Measurements from ENCODE around the gene GRK2.
"Not testable (repeated sequence)": the region's sequence is repeated elsewhere in the genome, so short reads cannot be mapped to it uniquely, and the experiment has no call there.

Gene GRK2

DNA sequence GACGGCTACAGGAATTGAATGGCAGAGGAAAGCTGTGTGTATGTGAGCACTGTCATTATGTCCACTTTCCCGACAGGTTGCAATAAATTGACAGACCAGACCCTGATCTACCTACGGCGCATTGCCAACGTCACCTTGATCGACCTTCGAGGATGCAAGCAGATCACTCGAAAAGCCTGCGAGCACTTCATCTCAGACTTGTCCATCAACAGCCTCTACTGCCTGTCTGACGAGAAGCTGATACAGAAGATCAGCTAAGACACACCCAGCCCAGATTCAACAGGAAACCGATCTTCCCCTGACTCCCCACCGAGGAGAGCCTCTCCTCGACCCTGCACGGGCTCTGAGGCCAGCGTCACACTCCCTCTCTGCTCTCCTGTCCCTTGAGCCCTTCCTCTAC, 11.5 kb upstream of the GRK2 start:
- in situ Hi-C loops (cut with MboI; ENCODE audit: low sequenced_read_pairs, unreplicated experiment), result no loop called here
- TF ChIP-seq, protein P1, sequence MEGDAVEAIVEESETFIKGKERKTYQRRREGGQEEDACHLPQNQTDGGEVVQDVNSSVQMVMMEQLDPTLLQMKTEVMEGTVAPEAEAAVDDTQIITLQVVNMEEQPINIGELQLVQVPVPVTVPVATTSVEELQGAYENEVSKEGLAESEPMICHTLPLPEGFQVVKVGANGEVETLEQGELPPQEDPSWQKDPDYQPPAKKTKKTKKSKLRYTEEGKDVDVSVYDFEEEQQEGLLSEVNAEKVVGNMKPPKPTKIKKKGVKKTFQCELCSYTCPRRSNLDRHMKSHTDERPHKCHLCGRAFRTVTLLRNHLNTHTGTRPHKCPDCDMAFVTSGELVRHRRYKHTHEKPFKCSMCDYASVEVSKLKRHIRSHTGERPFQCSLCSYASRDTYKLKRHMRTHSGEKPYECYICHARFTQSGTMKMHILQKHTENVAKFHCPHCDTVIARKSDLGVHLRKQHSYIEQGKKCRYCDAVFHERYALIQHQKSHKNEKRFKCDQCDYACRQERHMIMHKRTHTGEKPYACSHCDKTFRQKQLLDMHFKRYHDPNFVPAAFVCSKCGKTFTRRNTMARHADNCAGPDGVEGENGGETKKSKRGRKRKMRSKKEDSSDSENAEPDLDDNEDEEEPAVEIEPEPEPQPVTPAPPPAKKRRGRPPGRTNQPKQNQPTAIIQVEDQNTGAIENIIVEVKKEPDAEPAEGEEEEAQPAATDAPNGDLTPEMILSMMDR (IDR thresholded peaks at IDR 0.05; ENCODE audit: borderline replicate concordance, control extremely low read depth, extremely low read depth, insufficient read depth, missing control alignments), result no peak
- no peak for DNase-seq (ENCODE audit: low spot score)

DNA sequence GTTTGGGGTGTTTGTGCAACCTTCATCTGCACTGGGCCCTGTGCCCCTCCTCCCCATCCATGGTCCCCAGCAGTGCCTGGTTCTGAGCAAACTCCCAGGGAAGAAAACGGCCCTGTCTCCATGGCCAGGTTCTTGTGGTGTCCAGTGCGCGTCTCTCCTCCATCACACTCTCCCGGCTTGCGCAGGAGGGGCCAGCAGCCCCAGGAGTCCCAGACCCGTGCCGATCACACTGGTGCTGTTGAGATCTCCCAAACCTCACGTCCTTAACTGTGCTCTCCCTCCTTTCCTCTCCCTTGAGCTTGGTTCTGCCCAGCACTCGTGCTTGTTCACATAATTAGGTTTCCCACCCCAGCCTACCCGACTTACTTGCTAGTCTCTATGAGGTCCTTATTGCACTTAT, 10.9 kb upstream of the GRK2 start:
- TF ChIP-seq, protein P1 (IDR thresholded peaks at IDR 0.05; ENCODE audit: borderline replicate concordance, control extremely low read depth, extremely low read depth, insufficient read depth, missing control alignments), result no peak
- DNase-seq (ENCODE audit: low spot score), result no peak
- in situ Hi-C loops (cut with MboI; ENCODE audit: low sequenced_read_pairs, unreplicated experiment), result no loop called here

DNA sequence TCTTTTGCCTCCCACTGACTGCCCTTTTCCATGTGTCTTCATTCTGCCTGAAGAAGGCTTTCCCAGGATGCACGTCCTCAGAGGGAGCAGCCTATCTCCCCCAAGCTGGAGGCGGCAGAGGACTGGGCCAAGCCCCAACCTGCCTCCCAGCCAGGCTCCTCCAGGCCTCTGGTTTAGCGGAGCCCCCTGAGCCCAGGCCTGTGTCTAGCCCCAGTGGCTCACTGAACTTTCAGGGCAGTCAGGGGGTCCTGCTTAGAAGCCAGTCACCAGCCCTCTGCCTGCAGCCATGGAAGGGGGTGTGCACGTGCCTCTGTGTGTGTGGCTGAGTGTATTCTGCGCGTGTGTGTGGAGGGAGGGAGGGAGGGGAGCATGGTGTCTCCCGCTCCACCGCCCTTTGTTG, 10.4 kb upstream of the GRK2 start:
- no peak for DNase-seq (ENCODE audit: low spot score)
- TF ChIP-seq, protein P1 (IDR thresholded peaks at IDR 0.05; ENCODE audit: borderline replicate concordance, control extremely low read depth, extremely low read depth, insufficient read depth, missing control alignments), result no peak
- in situ Hi-C loops (cut with MboI; ENCODE audit: low sequenced_read_pairs, unreplicated experiment), result no loop called here

DNA sequence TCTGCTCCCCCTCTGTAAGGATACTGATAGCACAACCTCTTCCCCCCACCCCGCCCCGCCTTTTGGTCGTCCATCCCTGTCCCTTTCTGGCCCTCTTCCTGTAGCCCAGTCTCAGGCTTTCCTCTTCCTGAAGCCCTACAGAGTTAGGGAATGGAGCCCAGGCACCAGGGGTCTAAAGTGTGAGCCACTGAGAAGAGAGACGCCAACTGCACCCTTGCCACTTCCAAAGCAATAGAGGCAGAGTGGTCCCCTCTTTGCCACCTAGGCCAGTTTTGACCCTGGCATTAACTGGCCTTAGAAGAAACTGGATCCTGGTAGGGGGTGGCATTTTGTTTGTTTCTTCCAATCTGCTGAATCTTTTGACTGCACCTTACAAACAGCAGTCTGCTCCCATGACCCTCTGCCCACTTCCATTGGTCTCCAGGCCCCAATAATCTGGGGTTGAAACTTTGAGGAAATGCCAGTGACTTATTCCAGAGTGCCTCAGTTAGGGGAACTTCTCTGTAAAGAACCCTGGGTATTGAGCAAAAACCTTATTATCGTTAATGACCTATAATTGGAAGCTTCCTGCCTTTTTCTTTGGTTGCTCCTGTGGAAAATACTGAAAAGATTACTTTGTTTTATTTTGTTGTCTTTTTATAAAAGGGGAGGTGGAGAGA, 9.7 kb upstream of the GRK2 start:
- in situ Hi-C loops (cut with MboI; ENCODE audit: low sequenced_read_pairs, unreplicated experiment), result no loop called here
- DNase-seq (ENCODE audit: low spot score), result no peak
- TF ChIP-seq, protein P1 (IDR thresholded peaks at IDR 0.05; ENCODE audit: borderline replicate concordance, control extremely low read depth, extremely low read depth, insufficient read depth, missing control alignments), result no peak

DNA sequence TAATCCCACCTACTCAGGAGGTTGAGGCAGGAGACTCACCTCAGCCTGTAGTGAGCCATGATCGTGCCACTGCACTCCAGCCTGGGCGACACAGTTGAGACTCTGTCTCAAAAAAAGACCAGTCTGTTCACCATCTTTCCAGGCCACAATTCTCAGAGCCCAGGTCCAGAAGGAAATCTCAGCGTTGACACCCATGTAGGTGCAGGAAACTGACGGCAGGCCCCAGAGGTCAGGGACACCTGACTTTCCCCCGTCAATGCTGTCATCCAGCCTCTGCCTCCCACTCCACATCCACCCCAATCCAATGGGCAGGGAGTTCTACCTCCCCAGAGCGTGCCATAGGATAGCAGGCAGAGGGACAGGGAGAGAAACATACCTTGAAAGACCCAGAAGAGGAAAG, 5.9 kb upstream of the GRK2 start:
- in situ Hi-C loops (cut with MboI; ENCODE audit: low sequenced_read_pairs, unreplicated experiment), result loop anchor here (5.0 to 10.0 kb wide), 2 partner anchors 52 to 124 kb away; no protein-coding TSS in a partner anchor

DNA sequence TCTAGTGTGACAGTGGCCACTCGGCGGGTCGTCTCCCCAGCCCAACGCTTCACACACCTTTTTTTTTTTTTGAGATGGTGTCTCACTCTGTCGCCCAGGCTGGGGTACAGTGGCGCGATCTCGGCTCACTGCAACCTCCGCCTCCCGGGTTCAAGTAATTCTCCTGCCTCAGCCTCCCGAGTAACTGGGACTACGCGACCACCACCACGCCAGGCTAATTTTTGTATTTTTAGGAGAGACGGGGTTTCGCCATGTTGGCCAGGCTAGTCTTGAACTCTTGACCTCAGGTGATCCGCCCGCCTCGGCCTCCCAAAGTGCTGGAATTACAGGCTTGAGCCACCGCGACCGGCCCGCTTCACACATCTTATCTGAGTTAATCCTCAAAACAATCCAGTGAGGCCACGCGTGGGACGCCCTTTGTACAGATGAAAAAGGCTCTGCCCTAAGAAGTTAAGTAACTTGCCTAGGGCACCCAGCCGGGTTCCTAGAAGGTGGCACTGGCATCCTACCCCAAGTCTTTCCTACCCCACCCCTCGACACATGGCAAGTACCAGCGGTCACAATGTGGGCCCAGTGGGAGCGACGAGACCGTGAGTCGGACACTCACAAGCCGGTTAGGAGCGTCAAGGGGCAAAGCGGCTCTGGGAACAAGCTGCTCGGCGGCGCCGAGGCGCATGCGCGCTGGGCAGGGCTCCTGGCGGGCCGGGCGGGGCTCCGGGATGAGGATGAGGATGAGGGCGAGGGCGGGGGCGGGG, 5.2 kb upstream of the GRK2 start:
- DNase-seq (ENCODE audit: low spot score), result not testable (repeated sequence)
- in situ Hi-C loops (cut with MboI; ENCODE audit: low sequenced_read_pairs, unreplicated experiment), result loop anchor here (5.0 to 10.0 kb wide), 2 partner anchors 51 to 124 kb away; no protein-coding TSS in a partner anchor

More for the DNA sequence above, 5.9 kb upstream of the GRK2 start:
- no peak for DNase-seq (ENCODE audit: low spot score)
- TF ChIP-seq, protein P1 (IDR thresholded peaks at IDR 0.05; ENCODE audit: borderline replicate concordance, control extremely low read depth, extremely low read depth, insufficient read depth, missing control alignments), result no peak

DNA sequence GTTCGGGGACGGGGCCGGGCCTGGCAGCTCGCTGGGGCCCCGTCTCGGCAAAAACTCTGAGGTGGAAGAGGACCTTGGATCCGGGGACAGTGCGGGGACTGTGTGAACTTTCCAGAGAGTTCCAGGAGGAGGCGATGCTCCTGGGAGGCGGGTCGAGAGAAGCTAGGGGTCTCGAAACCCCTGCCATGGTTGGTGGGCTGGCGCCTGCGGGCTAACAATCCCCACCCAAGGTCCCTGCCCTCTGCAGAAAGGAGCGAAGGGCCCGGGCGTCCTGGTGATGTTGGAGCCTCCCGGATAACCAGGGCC, 4.7 kb upstream of the GRK2 start:
- in situ Hi-C loops (cut with MboI; ENCODE audit: low sequenced_read_pairs, unreplicated experiment), result loop anchor here (5.0 to 10.0 kb wide), 2 partner anchors 51 to 123 kb away; no protein-coding TSS in a partner anchor
- TF ChIP-seq, protein P1 (IDR thresholded peaks at IDR 0.05; ENCODE audit: borderline replicate concordance, control extremely low read depth, extremely low read depth, insufficient read depth, missing control alignments), result no peak
- no peak for DNase-seq (ENCODE audit: low spot score)

Data from GM13976 (cell line).